Measurements from ENCODE around the gene LHPP.
A peak's percentile ranks its signal among the peaks of the same experiment; 100 is the strongest.

DNA sequence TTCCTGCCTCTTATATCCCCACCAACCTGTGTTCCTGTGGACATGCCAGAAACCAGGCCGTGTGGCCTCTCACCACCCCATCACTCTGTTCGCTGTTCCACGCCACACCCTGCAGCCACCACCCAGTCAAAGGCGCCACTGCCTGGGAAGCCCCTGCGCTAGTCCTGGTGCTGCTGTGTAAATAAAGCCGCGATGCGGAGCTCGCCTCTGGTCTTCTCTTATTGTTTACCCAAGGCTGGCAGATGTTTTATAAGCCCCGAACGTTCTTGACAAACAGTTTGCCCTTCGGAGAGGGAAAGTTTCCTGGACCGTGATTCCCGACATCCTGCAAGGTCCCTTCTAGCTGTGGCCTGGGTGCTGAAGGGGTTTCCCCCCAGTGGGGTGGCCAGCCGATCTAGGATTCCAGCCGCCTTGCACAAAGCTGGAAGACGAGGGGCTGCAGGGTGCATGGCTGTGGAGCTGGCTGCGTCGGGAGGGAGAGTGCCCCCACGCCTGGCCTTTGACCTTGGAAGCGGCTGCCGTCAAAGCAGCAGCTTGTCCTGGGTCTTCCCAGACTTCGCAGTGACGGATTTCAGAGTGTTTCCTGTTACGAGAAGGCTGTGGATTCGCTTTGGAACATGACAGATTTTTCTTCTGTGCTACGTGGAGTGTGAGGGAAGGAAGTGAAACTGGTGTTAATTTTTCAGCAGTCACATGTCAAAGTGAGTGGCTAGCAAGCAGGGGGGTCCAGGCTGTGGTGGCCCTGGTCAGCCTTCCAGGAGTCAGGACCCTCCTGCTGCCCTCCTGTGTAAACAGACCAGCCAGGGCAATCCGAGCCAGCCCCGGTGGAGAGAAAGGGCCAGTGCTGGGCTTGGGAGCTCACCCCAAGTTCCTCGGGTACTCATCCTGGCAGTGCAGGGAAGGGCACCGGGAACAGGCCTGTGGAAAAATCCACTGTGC is 61.6 kb downstream of the LHPP start:
- peak; percentile 61 to 78 (median 68) for TF ChIP-seq POLR2AphosphoS5 (IDR thresholded peaks at IDR 0.05)
- TF ChIP-seq, protein P1, sequence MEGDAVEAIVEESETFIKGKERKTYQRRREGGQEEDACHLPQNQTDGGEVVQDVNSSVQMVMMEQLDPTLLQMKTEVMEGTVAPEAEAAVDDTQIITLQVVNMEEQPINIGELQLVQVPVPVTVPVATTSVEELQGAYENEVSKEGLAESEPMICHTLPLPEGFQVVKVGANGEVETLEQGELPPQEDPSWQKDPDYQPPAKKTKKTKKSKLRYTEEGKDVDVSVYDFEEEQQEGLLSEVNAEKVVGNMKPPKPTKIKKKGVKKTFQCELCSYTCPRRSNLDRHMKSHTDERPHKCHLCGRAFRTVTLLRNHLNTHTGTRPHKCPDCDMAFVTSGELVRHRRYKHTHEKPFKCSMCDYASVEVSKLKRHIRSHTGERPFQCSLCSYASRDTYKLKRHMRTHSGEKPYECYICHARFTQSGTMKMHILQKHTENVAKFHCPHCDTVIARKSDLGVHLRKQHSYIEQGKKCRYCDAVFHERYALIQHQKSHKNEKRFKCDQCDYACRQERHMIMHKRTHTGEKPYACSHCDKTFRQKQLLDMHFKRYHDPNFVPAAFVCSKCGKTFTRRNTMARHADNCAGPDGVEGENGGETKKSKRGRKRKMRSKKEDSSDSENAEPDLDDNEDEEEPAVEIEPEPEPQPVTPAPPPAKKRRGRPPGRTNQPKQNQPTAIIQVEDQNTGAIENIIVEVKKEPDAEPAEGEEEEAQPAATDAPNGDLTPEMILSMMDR (IDR thresholded peaks at IDR 0.05 in 8 of 11, conservative IDR thresholded peaks at IDR 0.05 in 3 of 11): no peak

Measured in spleen (tissue), 7 donors.